ENCODE data around the gene ZFAND3.
A peak's percentile ranks its signal among the peaks of the same experiment; 100 is the strongest.

Gene ZFAND3

GRCh38 chr6:38142178-38142902 lies 322.8 kb downstream of the ZFAND3 start:
- DNase-seq = no peak

GRCh38 chr6:38143191-38144150 lies 323.9 kb downstream of the ZFAND3 start:
- no peak for DNase-seq

- DNase-seq = no peak
Measured at GRCh38 chr6:38144365-38144945, 324.9 kb downstream of the ZFAND3 start.

GRCh38 chr6:38146021-38146733 lies 326.6 kb downstream of the ZFAND3 start:
- DNase-seq = no peak

- no peak for DNase-seq
Measured at GRCh38 chr6:38146734-38147027, 327.2 kb downstream of the ZFAND3 start.

- no peak for DNase-seq
Measured at GRCh38 chr6:38148606-38149005, 329.1 kb downstream of the ZFAND3 start.

DNA sequence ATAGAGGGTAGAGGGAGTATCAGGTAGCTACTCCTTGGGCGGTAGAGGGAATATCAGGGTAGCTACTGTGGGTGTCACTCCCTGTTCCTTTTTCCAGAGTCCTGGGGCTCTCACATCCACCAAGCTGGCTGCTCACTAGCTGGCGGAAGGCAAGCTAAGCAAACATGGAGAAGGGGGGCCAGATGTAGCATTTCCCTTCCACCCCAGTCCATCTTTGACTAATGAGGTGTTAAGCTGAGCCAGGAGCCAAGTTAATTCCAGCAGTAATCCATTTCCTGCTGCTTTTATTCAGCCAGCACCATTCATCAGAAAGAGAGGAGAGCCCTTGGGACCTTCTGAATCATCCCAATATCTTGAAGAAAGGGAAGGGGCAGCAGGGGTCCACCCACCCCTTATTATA lies 330.0 kb downstream of the ZFAND3 start:
- DNase-seq = no peak

- no peak for DNase-seq
Measured at GRCh38 chr6:38150021-38150420, 330.5 kb downstream of the ZFAND3 start.

- DNase-seq = no peak
Measured at GRCh38 chr6:38150681-38151296, 331.3 kb downstream of the ZFAND3 start.

GRCh38 chr6:38151580-38152500 lies 332.3 kb downstream of the ZFAND3 start:
- DNase-seq = no peak

DNA sequence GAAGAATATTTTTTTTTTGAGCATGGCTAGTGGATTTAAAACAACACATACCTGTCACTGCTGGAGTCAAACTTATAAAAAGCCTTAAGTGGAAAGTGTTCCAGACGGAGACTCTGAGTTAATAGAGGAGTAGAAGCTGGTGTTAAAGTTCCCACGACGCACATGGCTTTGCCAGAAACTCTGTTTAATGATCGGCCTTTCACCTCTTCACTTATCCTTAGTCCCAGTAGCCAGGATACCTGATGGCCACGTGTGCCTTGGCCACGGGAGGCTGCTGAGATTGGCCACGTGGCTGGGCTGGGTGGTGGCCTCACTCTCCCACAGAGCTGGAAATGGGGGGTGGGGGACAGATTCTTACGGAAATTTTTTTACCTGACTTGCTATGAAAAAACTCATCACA lies 333.1 kb downstream of the ZFAND3 start:
- no peak for DNase-seq

DNA sequence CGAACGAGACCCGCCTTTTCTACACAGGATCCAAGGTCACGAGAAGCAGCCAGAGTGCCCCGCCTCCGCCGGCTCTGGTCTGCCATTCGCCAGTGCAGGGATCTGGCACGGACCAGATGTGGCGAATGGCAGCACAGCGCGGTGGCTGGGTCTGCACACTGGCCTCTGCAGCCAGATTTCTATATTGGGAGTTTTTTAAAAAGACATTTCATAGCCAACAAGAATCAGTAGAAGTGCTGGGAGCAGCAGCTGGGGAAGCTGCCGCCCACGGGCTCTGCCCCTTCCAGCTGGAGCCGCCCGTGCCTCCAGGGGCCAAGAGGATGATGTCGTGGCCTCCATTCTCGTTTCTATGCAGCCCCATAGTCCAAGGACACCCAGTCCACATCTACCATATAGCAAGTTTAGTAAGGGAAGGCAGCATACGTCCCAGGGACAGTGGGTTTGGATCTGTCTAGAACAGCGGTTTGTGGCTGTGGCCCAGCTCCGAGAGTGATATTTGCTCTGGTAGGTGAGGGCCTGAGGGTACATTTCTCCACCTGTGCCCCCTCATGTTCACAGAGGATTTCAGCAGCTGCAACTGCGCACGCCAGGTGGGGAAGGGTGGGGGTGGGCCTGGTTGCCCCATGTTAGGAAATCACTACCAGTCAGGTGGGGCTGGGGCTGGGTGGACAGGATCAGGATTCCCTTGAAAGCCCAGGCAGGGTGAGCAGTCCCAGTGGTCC lies 333.7 kb downstream of the ZFAND3 start:
- no peak for DNase-seq

GRCh38 chr6:38153798-38154345 lies 334.3 kb downstream of the ZFAND3 start:
- no peak for DNase-seq

GRCh38 chr6:38154731-38155130 lies 335.2 kb downstream of the ZFAND3 start:
- no peak for DNase-seq

DNA sequence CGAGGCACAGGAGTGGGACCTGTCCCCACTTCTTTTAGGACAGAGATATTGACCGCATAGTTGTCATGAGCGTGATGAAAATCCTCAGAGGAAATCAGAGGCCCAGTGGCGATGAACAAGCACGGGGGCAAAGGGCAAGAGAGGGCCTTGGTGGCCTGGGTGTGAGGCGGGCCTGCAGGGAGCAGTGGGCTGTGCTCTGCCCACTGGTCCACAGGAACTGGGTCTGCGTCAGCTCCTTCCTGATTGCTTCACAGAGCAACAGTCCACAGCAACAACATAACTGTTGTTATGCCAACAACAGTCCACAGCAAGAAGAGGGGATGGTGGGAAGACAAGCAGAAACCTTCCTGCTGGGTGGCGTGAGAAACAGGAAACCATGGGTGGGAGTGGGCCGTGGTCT lies 335.6 kb downstream of the ZFAND3 start:
- peak; percentile 65 for DNase-seq

- DNase-seq = no peak
Measured at GRCh38 chr6:38155621-38156204, 336.2 kb downstream of the ZFAND3 start.

DNA sequence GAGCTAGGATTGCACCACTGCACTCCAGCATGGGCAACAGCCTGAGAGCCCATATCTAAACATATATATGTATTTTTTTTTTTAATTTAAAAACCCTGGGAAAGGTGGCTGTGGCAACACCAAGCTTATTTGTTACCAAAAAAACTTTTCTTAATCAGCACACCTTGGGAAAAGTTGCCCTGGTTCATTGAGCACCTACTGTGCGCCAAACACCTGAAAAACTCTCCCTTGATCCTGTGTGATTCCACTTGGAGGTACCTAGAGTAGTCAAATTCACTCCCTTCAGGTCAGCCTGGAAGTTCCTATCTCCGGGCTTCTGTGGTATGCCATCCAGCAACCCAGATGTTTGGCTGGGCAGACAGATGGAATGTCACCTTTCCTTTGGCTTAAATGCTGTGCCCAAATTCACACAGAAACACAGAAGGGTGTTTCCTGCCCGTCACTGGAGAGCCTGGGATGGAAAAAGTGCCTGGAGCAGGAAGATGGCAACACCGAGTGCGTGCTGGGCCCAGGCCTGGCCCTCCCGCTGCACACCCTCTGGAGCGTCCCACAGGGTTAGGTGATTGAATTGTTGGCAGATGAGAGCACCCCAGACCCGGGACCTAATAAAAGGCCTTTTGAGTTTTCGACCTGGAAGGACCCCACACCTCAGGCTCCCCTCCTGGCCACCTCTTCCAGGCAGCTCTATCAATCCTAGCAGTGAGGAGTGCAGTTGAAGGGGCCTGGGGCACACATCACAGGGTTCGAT lies 337.5 kb downstream of the ZFAND3 start:
- DNase-seq = no peak

GRCh38 chr6:38157905-38158304 lies 338.4 kb downstream of the ZFAND3 start:
- no peak for DNase-seq

GRCh38 chr6:38158762-38159350 lies 339.3 kb downstream of the ZFAND3 start:
- DNase-seq = no peak
